ENCODE data around the gene SPRED2.

The SPRED2 gene

GRCh38 chr2:65316072-65316471, 116.3 kb downstream of the SPRED2 start:
- DNase-seq (ENCODE audit: low read depth in 2 of 3, low spot score in 2 of 3): no peak

GRCh38 chr2:65314801-65315441, 117.5 kb downstream of the SPRED2 start:
- no peak for DNase-seq (ENCODE audit: low read depth in 2 of 3, low spot score in 2 of 3)

- no peak for DNase-seq (ENCODE audit: low read depth in 2 of 3, low spot score in 2 of 3)
Observed at GRCh38 chr2:65313954-65314256, 118.5 kb downstream of the SPRED2 start.

GRCh38 chr2:65313126-65313953, 119.1 kb downstream of the SPRED2 start:
- DNase-seq (ENCODE audit: low read depth in 2 of 3, low spot score in 2 of 3): no peak

GRCh38 chr2:65311596-65311995, 120.8 kb downstream of the SPRED2 start:
- DNase-seq (ENCODE audit: low read depth in 2 of 3, low spot score in 2 of 3): no peak

- no peak for DNase-seq (ENCODE audit: low read depth in 2 of 3, low spot score in 2 of 3)
Observed at GRCh38 chr2:65311049-65311448, 121.3 kb downstream of the SPRED2 start.

GRCh38 chr2:65309699-65310098, 122.7 kb downstream of the SPRED2 start:
- no peak for DNase-seq (ENCODE audit: low read depth in 2 of 3, low spot score in 2 of 3)

- DNase-seq (ENCODE audit: low read depth in 2 of 3, low spot score in 2 of 3): no peak
Observed at GRCh38 chr2:65305934-65306333, 126.5 kb downstream of the SPRED2 start.

GRCh38 chr2:65300761-65301711, 131.4 kb downstream of the SPRED2 start:
- DNase-seq (ENCODE audit: low read depth in 2 of 3, low spot score in 2 of 3): peak; percentile 33 to 66 (median 41)

GRCh38 chr2:65300134-65300760, 132.2 kb downstream of the SPRED2 start:
- DNase-seq (ENCODE audit: low read depth in 2 of 3, low spot score in 2 of 3): no peak

GRCh38 chr2:65299246-65299645, 133.2 kb downstream of the SPRED2 start:
- DNase-seq (ENCODE audit: low read depth in 2 of 3, low spot score in 2 of 3): peak; percentile 18 to 48 (median 36)

GRCh38 chr2:65298089-65298488, 134.3 kb downstream of the SPRED2 start:
- DNase-seq (ENCODE audit: low read depth in 2 of 3, low spot score in 2 of 3): no peak

- no peak for DNase-seq (ENCODE audit: low read depth in 2 of 3, low spot score in 2 of 3)
Observed at GRCh38 chr2:65297544-65297943, 134.9 kb downstream of the SPRED2 start.

GRCh38 chr2:65296971-65297370, 135.4 kb downstream of the SPRED2 start:
- DNase-seq (ENCODE audit: low read depth in 2 of 3, low spot score in 2 of 3): no peak

GRCh38 chr2:65294701-65295100, 137.7 kb downstream of the SPRED2 start:
- no peak for DNase-seq (ENCODE audit: low read depth in 2 of 3, low spot score in 2 of 3)

- DNase-seq (ENCODE audit: low read depth in 2 of 3, low spot score in 2 of 3): no peak
Observed at GRCh38 chr2:65294136-65294535, 138.3 kb downstream of the SPRED2 start.

- no peak for DNase-seq (ENCODE audit: low read depth in 2 of 3, low spot score in 2 of 3)
Observed at GRCh38 chr2:65293376-65293775, 139.0 kb downstream of the SPRED2 start.

GRCh38 chr2:65292461-65293011, 139.9 kb downstream of the SPRED2 start:
- no peak for DNase-seq (ENCODE audit: low read depth in 2 of 3, low spot score in 2 of 3)

GRCh38 chr2:65292106-65292400, 140.3 kb downstream of the SPRED2 start:
- DNase-seq (ENCODE audit: low read depth in 2 of 3, low spot score in 2 of 3): no peak

- no peak for DNase-seq (ENCODE audit: low read depth in 2 of 3, low spot score in 2 of 3)
Observed at GRCh38 chr2:65291216-65292105, 140.9 kb downstream of the SPRED2 start.
